CD14-positive monocyte (primary cell): Measurements from ENCODE around the gene XPR1. TPM values are rescaled to one million over a fixed set of nuclear protein-coding genes. Genes with fewer than 3 reads are reported as not detected.

Experiments used
- DNase-seq, 3 donors: peaks; one replicate each; pipeline ENCODE4 v3.0.0-alpha.2; 2011 to 2022
- H2AFZ ChIP-seq: 2 replicates; pipeline ENCODE4 v1.6.0; 2012; ENCODE audit warnings: mild to moderate bottlenecking, low read depth, low read length, inconsistent platforms; ENCODE audit not compliant: insufficient read depth, poor library complexity, severe bottlenecking
- H3K27ac ChIP-seq, 2 donors: 1 replicate in 1 of 2; 2 replicates in 1 of 2; pipeline ENCODE4 v1.5.1; 2012 to 2013; ENCODE audit warnings: low read length in 2 of 2, control low read depth in 1 of 2, inconsistent platforms in 1 of 2, low read depth in 1 of 2, mild to moderate bottlenecking in 1 of 2
- H3K27me3 ChIP-seq, 2 donors: one replicate each; pipeline versions ENCODE4 v1.6.0 to v1.6.1; 2011 to 2013; ENCODE audit warnings: low read length in 2 of 2; ENCODE audit not compliant: control insufficient read depth in 2 of 2, insufficient read depth in 2 of 2
- H3K36me3 ChIP-seq, 2 donors: replicated peaks in 1 of 2; 1 replicate in 1 of 2; 2 replicates in 1 of 2; pipeline versions ENCODE4 v1.5.1 to v1.6.1; 2012 to 2013; ENCODE audit warnings: low read length in 2 of 2, control low read depth in 1 of 2, inconsistent platforms in 1 of 2, mild to moderate bottlenecking in 1 of 2; ENCODE audit not compliant: insufficient read depth in 2 of 2, control insufficient read depth in 1 of 2
- H3K4me1 ChIP-seq, 2 donors: 1 replicate in 1 of 2; 2 replicates in 1 of 2; pipeline versions ENCODE4 v1.5.1 to v1.6.1; 2012 to 2013; ENCODE audit warnings: low read length in 2 of 2, control low read depth in 1 of 2, inconsistent platforms in 1 of 2, mild to moderate bottlenecking in 1 of 2, moderate library complexity in 1 of 2; ENCODE audit not compliant: insufficient read depth in 2 of 2, control insufficient read depth in 1 of 2
- H3K4me2 ChIP-seq: replicated peaks from 2 replicates; pipeline ENCODE3; 2012; ENCODE audit warnings: low read length, moderate library complexity, mild to moderate bottlenecking; ENCODE audit not compliant: poor library complexity, severe bottlenecking; ENCODE audit errors: extremely low read depth
- H3K4me3 ChIP-seq, 3 experiments: fragments of 200-600 bp in 1 of 3; sonication (generic) in 1 of 3; replicated peaks in 1 of 3; 1 replicate in 2 of 3; 2 replicates in 1 of 3; pipeline ENCODE4 v1.5.1; 2011 to 2013; ENCODE audit warnings: low read length in 3 of 3, mild to moderate bottlenecking in 3 of 3, control low read depth in 2 of 3, low read depth in 2 of 3, inconsistent platforms in 1 of 3, moderate library complexity in 1 of 3
- H3K79me2 ChIP-seq: 2 replicates; pipeline ENCODE4 v1.6.0; 2012; ENCODE audit warnings: mild to moderate bottlenecking, control low read depth, inconsistent platforms, low read length, moderate library complexity; ENCODE audit not compliant: insufficient read depth
- H3K9ac ChIP-seq: 2 replicates; pipeline ENCODE4 v1.6.0; 2017; ENCODE audit warnings: low read length, mild to moderate bottlenecking; ENCODE audit not compliant: insufficient read depth, poor library complexity, severe bottlenecking
- H3K9me3 ChIP-seq, 2 donors: replicated peaks in 1 of 2; 1 replicate in 1 of 2; 2 replicates in 1 of 2; pipeline versions ENCODE4 v1.5.1 to v1.6.1; 2012 to 2013; ENCODE audit warnings: low read length in 2 of 2, control low read depth in 1 of 2; ENCODE audit not compliant: control insufficient read depth in 1 of 2, insufficient read depth in 1 of 2
- H4K20me1 ChIP-seq: 2 replicates; pipeline ENCODE4 v1.6.0; 2012; ENCODE audit warnings: mild to moderate bottlenecking, low read length, control low read depth, moderate library complexity; ENCODE audit not compliant: insufficient read depth
- H3K27ac Mint-ChIP-seq, 7 donors: one replicate each; pipeline ENCODE4 v1.8.0; 2020; ENCODE audit warnings: mild to moderate bottlenecking in 7 of 7, mixed read lengths in 7 of 7, moderate library complexity in 6 of 7, inconsistent platforms in 2 of 7
- H3K27me3 Mint-ChIP-seq, 3 donors: one replicate each; pipeline ENCODE4 v1.8.0; 2021 to 2022; ENCODE audit warnings: low read depth in 3 of 3, mild to moderate bottlenecking in 3 of 3, mixed read lengths in 3 of 3, moderate library complexity in 3 of 3, inconsistent platforms in 1 of 3
- H3K36me3 Mint-ChIP-seq, 2 donors: one replicate each; pipeline ENCODE4 v1.8.0; 2020; ENCODE audit warnings: mixed read lengths in 2 of 2, inconsistent platforms in 1 of 2, mild to moderate bottlenecking in 1 of 2
- H3K4me1 Mint-ChIP-seq: one replicate; pipeline ENCODE4 v1.8.0; 2020; ENCODE audit warnings: mild to moderate bottlenecking, mixed read lengths
- H3K4me3 Mint-ChIP-seq, 2 donors: one replicate each; pipeline ENCODE4 v1.8.0; 2020; ENCODE audit warnings: mild to moderate bottlenecking in 2 of 2, mixed read lengths in 2 of 2, moderate library complexity in 1 of 2
- H3K9me3 Mint-ChIP-seq, 7 donors: one replicate each; pipeline ENCODE4 v1.8.0; 2020 to 2022; ENCODE audit warnings: mixed read lengths in 7 of 7, mild to moderate bottlenecking in 6 of 7, moderate library complexity in 6 of 7, inconsistent platforms in 2 of 7
- CTCF ChIP-seq: fragments of 200-600 bp; IDR thresholded peaks from one replicate; pipeline ENCODE4 v1.8.0; 2022; ENCODE audit warnings: antibody characterized with exemption, mild to moderate bottlenecking
- WGBS: methylation state at CpG from one replicate; pipeline ENCODE4 v1.1.5; 2013; ENCODE audit warnings: missing lambda C conversion rate; ENCODE audit not compliant: insufficient coverage; 5-methylcytosine and 5-hydroxymethylcytosine counted together
- intact Hi-C, 2 donors: fragments of 100-400 bp; cut with micrococcal nuclease; formaldehyde crosslinking; loops; one replicate each; pipeline versions ENCODE4 v1.15.0 to v1.15.1; 2023
- polyA plus RNA-seq, 3 donors: library from polyadenylated mRNA; depleted of rRNA in 1 of 3; unstranded in 2 of 3; stranded (reverse) in 1 of 3; fragments of 300-500 nt in 2 of 3; fragments of >200 nt in 1 of 3; fragmentation: Illumina TruSeq in 2 of 3; gene quantifications; 1 replicate in 2 of 3; 2 replicates in 1 of 3; pipeline ENCODE4 v1.2.3, GENCODE V29; 2012 to 2021

The XPR1 gene
- polyA plus RNA-seq, 3 donors = 4.7 to 12.5 (median 8.7) TPM

- Histone ChIP-seq H3K9me3 (no peaks in the 10 kb centered on the region), H3K36me3 (no peaks in the 10 kb centered on the region), H3K4me3 (no peak overlapping the region), H3K27ac (no peak overlapping the region), H2AFZ (no peak overlapping the region), H3K79me2 (no peaks in the 10 kb centered on the region), H3K4me1 (no peaks in the 10 kb centered on the region), H4K20me1 (no peaks in the 10 kb centered on the region), H3K9ac (no peak overlapping the region), H3K4me2 (no peak overlapping the region), H3K27me3 (no peaks in the 10 kb centered on the region)
- no peak for TF ChIP-seq CTCF
- intact Hi-C loops = no loop called here
- 88% methylated on average over 1 of the region's 6 CpGs for WGBS
- H3K9me3 Mint-ChIP-seq = no peaks in the 10 kb centered on the region
- no peak for DNase-seq
- H3K27ac Mint-ChIP-seq = no peak overlapping the region
- H3K27me3 Mint-ChIP-seq = peaks cover 3% of the 10 kb centered on the region in 3 donors
- no peaks in the 10 kb centered on the region for H3K4me1 Mint-ChIP-seq
- no peaks in the 10 kb centered on the region for H3K36me3 Mint-ChIP-seq
- no peak overlapping the region for H3K4me3 Mint-ChIP-seq
Observed at GRCh38 chr1:180598333-180598974, 33.4 kb upstream of the XPR1 start.

GRCh38 chr1:180600343-180600742 lies 31.5 kb upstream of the XPR1 start:
- DNase-seq = no peak
- no peaks in the 10 kb centered on the region for H3K36me3 Mint-ChIP-seq
- TF ChIP-seq CTCF = no peak
- Histone ChIP-seq H3K36me3 (no peaks in the 10 kb centered on the region), H3K4me3 (no peak overlapping the region), H3K4me2 (no peak overlapping the region), H3K79me2 (no peaks in the 10 kb centered on the region), H4K20me1 (no peaks in the 10 kb centered on the region), H2AFZ (no peak overlapping the region), H3K9ac (no peak overlapping the region), H3K27ac (no peak overlapping the region), H3K27me3 (no peaks in the 10 kb centered on the region), H3K9me3 (no peaks in the 10 kb centered on the region), H3K4me1 (no peaks in the 10 kb centered on the region)
- peak overlapping the region in 1 of 7 donors; percentile 17 for H3K27ac Mint-ChIP-seq
- no peaks in the 10 kb centered on the region for H3K4me1 Mint-ChIP-seq
- no peaks in the 10 kb centered on the region for H3K9me3 Mint-ChIP-seq
- H3K27me3 Mint-ChIP-seq = peaks cover 2 to 3% (median 2%) of the 10 kb centered on the region in 3 donors
- intact Hi-C loops = no loop called here
- WGBS = no CpG with 5 or more reads among the region's 1 CpG
- no peak overlapping the region for H3K4me3 Mint-ChIP-seq
